Spleen (tissue), 7 donors: ENCODE measurements around the gene PTK6.

ENCODE experiments used
- POLR2AphosphoS5 ChIP-seq, 3 donors: sonication (generic); formaldehyde crosslinking; IDR thresholded peaks; one replicate each; pipeline ENCODE4 v1.5.1; 2017; ENCODE audit warnings: antibody characterized with exemption in 3 of 3
- TF ChIP-seq, protein P1 (sequence below), 11 experiments: fragments of 200-600 bp in 7 of 11; fragments of 450-650 bp in 4 of 11; sonication (generic) in 4 of 11; IDR thresholded peaks in 8 of 11; conservative IDR thresholded peaks in 3 of 11; 1 replicate in 7 of 11; 2 replicates in 4 of 11; pipeline versions ENCODE4 v1.4.0 to v1.8.0; 2016 to 2021; ENCODE audit warnings: antibody characterized with exemption in 11 of 11, inconsistent platforms in 4 of 11, mild to moderate bottlenecking in 1 of 11
- donor health status: DM: no; HTN: no; CAD: no; lungs with moderate emphysema.
- donor health status: DM: no; HTN: no; CAD: no.
- donor health status: DM: no; HTN: no; CAD: no.

GRCh38 chr20:63574156-63574828 is 37.1 kb upstream of the PTK6 start, which contains the start of gene HELZ2:
- TF ChIP-seq, protein P1, sequence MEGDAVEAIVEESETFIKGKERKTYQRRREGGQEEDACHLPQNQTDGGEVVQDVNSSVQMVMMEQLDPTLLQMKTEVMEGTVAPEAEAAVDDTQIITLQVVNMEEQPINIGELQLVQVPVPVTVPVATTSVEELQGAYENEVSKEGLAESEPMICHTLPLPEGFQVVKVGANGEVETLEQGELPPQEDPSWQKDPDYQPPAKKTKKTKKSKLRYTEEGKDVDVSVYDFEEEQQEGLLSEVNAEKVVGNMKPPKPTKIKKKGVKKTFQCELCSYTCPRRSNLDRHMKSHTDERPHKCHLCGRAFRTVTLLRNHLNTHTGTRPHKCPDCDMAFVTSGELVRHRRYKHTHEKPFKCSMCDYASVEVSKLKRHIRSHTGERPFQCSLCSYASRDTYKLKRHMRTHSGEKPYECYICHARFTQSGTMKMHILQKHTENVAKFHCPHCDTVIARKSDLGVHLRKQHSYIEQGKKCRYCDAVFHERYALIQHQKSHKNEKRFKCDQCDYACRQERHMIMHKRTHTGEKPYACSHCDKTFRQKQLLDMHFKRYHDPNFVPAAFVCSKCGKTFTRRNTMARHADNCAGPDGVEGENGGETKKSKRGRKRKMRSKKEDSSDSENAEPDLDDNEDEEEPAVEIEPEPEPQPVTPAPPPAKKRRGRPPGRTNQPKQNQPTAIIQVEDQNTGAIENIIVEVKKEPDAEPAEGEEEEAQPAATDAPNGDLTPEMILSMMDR (IDR thresholded peaks at IDR 0.05 in 8 of 11, conservative IDR thresholded peaks at IDR 0.05 in 3 of 11): peak in 1 of 11 experiments; percentile 7
- peak; percentile 84 to 93 (median 87) for TF ChIP-seq POLR2AphosphoS5 (IDR thresholded peaks at IDR 0.05)
